ENCODE results near the gene MBD4.

GRCh38 chr3:129469026-129469425 lies 29.3 kb upstream of the MBD4 start:
- TF ChIP-seq CTCF (conservative IDR thresholded peaks at IDR 0.05; ENCODE audit: low read length): no peak
- TF ChIP-seq EZH2phosphoT487 (IDR thresholded peaks at IDR 0.05; ENCODE audit: borderline replicate concordance, low read depth, low read length): no peak
